ENCODE measurements around the gene SMG6.

Gene SMG6

GRCh38 chr17:2054262-2054511 lies 249.4 kb downstream of the SMG6 start:
- in situ Hi-C loops (cut with MboI; ENCODE audit: low sequenced_read_pairs) = no loop called here

GRCh38 chr17:2053380-2054261 lies 250.0 kb downstream of the SMG6 start:
- in situ Hi-C loops (cut with MboI; ENCODE audit: low sequenced_read_pairs) = no loop called here

GRCh38 chr17:2051933-2052559 lies 251.5 kb downstream of the SMG6 start:
- in situ Hi-C loops (cut with MboI; ENCODE audit: low sequenced_read_pairs) = no loop called here

GRCh38 chr17:2051061-2051932 lies 252.3 kb downstream of the SMG6 start:
- in situ Hi-C loops (cut with MboI; ENCODE audit: low sequenced_read_pairs) = no loop called here

- in situ Hi-C loops (cut with MboI; ENCODE audit: low sequenced_read_pairs) = no loop called here
Observed at GRCh38 chr17:2050300-2051060, 253.1 kb downstream of the SMG6 start.

- in situ Hi-C loops (cut with MboI; ENCODE audit: low sequenced_read_pairs) = loop anchor here (25.0 kb wide), 1 partner anchor 337 kb away; the partner anchor contains the start of genes TLCD2 and WDR81
Observed at GRCh38 chr17:2049333-2050299, 254.0 kb downstream of the SMG6 start.

GRCh38 chr17:2048805-2049204 lies 254.8 kb downstream of the SMG6 start:
- in situ Hi-C loops (cut with MboI; ENCODE audit: low sequenced_read_pairs) = loop anchor here (25.0 kb wide), 1 partner anchor 337 kb away; the partner anchor contains the start of genes TLCD2 and WDR81

- in situ Hi-C loops (cut with MboI; ENCODE audit: low sequenced_read_pairs) = loop anchor here (25.0 kb wide), 1 partner anchor 335 kb away; the partner anchor contains the start of genes TLCD2 and WDR81
Observed at GRCh38 chr17:2047590-2047989, 256.0 kb downstream of the SMG6 start.

- in situ Hi-C loops (cut with MboI; ENCODE audit: low sequenced_read_pairs) = loop anchor here (25.0 kb wide), 1 partner anchor 332 kb away; the partner anchor contains the start of genes TLCD2 and WDR81
Observed at GRCh38 chr17:2044263-2044894, 259.2 kb downstream of the SMG6 start.

- in situ Hi-C loops (cut with MboI; ENCODE audit: low sequenced_read_pairs) = loop anchor here (25.0 kb wide), 1 partner anchor 331 kb away; the partner anchor contains the start of genes TLCD2 and WDR81
Observed at GRCh38 chr17:2043785-2044184, 259.8 kb downstream of the SMG6 start.

GRCh38 chr17:2042933-2043332 lies 260.7 kb downstream of the SMG6 start:
- in situ Hi-C loops (cut with MboI; ENCODE audit: low sequenced_read_pairs) = loop anchor here (25.0 kb wide), 1 partner anchor 331 kb away; the partner anchor contains the start of genes TLCD2 and WDR81

- in situ Hi-C loops (cut with MboI; ENCODE audit: low sequenced_read_pairs) = loop anchor here (25.0 kb wide), 1 partner anchor 330 kb away; the partner anchor contains the start of genes TLCD2 and WDR81
Observed at GRCh38 chr17:2042390-2042847, 261.2 kb downstream of the SMG6 start.

GRCh38 chr17:2041561-2042389 lies 261.8 kb downstream of the SMG6 start, which contains the start of gene OVCA2:
TSS of gene OVCA2 (plus strand) at chr17:2042022. CDS start at chr17:2042048, 26 bp downstream.
- in situ Hi-C loops (cut with MboI; ENCODE audit: low sequenced_read_pairs) = loop anchor here (25.0 kb wide), 1 partner anchor 329 kb away; the partner anchor contains the start of genes TLCD2 and WDR81

GRCh38 chr17:2040942-2041560 lies 262.5 kb downstream of the SMG6 start:
- in situ Hi-C loops (cut with MboI; ENCODE audit: low sequenced_read_pairs) = loop anchor here (25.0 kb wide), 1 partner anchor 329 kb away; the partner anchor contains the start of genes TLCD2 and WDR81

- in situ Hi-C loops (cut with MboI; ENCODE audit: low sequenced_read_pairs) = loop anchor here (25.0 kb wide), 1 partner anchor 328 kb away; the partner anchor contains the start of genes TLCD2 and WDR81
Observed at GRCh38 chr17:2040219-2040827, 263.3 kb downstream of the SMG6 start.

GRCh38 chr17:2037155-2037554 lies 266.4 kb downstream of the SMG6 start:
- in situ Hi-C loops (cut with MboI; ENCODE audit: low sequenced_read_pairs) = loop anchor here (10.0 to 25.0 kb wide), 2 partner anchors 152 to 325 kb away; partner anchors contain the start of genes TLCD2 and WDR81
